Lower lobe of right lung (tissue), 2 donors: ENCODE results near the gene FRY. TPM values are rescaled to one million over a fixed set of nuclear protein-coding genes. Genes with fewer than 3 reads are reported as not detected.
A peak's percentile ranks its signal among the peaks of the same experiment; 100 is the strongest.

Source experiments
- ATAC-seq, 2 donors: fragments of 200-7000 bp; cut with Tn5 transposase; one replicate each; pipeline ENCODE4 v1.9.1; 2020 to 2022; ENCODE audit warnings: mild to moderate bottlenecking in 2 of 2, moderate library complexity in 2 of 2
- DNase-seq: peaks from one replicate; pipeline ENCODE4 v3.0.0-alpha.2; 2020
- H3K27ac ChIP-seq: fragments of 200-600 bp; one replicate; pipeline ENCODE4 v1.8.0; 2022
- H3K27me3 ChIP-seq: fragments of 200-600 bp; one replicate; pipeline ENCODE4 v1.8.0; 2022; ENCODE audit warnings: low read depth
- H3K36me3 ChIP-seq: fragments of 200-600 bp; one replicate; pipeline ENCODE4 v1.8.0; 2022; ENCODE audit warnings: mild to moderate bottlenecking
- H3K4me1 ChIP-seq: fragments of 200-600 bp; one replicate; pipeline ENCODE4 v1.8.0; 2022
- H3K4me3 ChIP-seq: fragments of 200-600 bp; one replicate; pipeline ENCODE4 v1.8.0; 2022; ENCODE audit warnings: mild to moderate bottlenecking
- H3K9me3 ChIP-seq: fragments of 200-600 bp; one replicate; pipeline ENCODE4 v1.8.0; 2022
- CTCF ChIP-seq: fragments of 200-600 bp; IDR thresholded peaks from one replicate; pipeline ENCODE4 v1.8.0; 2022; ENCODE audit warnings: antibody characterized with exemption, mild to moderate bottlenecking
- intact Hi-C: fragments of 100-400 bp; cut with DNase I; formaldehyde crosslinking; loops from one replicate; pipeline ENCODE4 v1.11.0; 2022
- total RNA-seq: library from RNA; stranded (reverse); fragmentation: NEBNext Ultra II Directional; extraction: Animal tissue kit (Norgen Biotek cat#: 25700); gene quantifications from one replicate; pipeline ENCODE4 v1.2.1, GENCODE V29; 2021
- donor health status: DM: no; HTN: yes; CAD: no; lungs with severe emphysema.

The FRY gene
- total RNA-seq, 1 donor from 2014 or later = 93.7 TPM

DNA sequence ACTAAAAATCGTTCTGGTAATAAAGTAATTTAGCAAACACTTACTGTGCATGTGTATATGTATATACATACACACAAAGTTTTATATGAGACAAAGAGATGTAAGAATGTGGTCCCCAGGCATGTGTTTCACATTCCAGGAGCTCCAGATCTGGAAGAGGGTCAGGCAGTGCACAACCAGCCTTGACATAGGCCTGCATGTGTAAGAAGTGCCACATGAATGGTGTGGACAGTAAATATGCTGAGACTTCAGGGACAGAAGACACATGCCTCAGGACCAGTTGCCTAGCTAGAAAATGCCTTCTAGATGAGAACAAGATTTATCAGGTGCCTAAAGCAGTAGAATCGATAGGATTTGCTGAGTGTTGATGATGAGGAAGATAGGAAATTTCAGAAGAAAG lies 76.4 kb downstream of the FRY start:
- DNase-seq (no peak), ATAC-seq (no peak)
- Histone ChIP-seq H3K27me3 (no peaks in the 10 kb centered on the region), H3K4me3 (no peak overlapping the region), H3K9me3 (no peaks in the 10 kb centered on the region), H3K4me1 (no peaks in the 10 kb centered on the region), H3K36me3 (peaks cover under 1% of the 10 kb centered on the region), H3K27ac (no peak overlapping the region)
- intact Hi-C loops = no loop called here
- TF ChIP-seq CTCF = no peak

DNA sequence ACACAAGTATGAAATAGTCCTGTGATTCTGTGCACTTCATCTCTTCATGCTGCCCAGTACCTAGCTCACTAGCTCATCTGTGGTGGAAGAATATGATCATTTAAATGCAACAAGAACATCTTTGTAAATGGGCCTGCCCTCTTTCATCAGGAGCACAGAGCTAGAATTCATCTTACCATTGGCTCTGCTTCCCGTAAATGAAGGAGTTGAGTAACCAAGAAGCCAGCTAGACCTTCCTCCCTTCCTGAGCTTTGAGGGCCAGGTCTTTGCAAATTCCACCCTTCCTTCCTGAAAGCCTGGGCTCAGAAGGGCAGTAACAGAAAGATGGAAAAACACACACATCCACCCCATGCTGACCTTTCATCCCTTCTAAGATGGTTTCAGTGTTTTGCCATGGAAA lies 82.0 kb downstream of the FRY start:
- Histone ChIP-seq H3K27me3 (no peaks in the 10 kb centered on the region), H3K9me3 (no peaks in the 10 kb centered on the region), H3K4me1 (peaks cover 31% of the 10 kb centered on the region), H3K36me3 (no peaks in the 10 kb centered on the region), H3K27ac (no peak overlapping the region), H3K4me3 (no peak overlapping the region)
- DNase-seq = no peak
- ATAC-seq = no peak
- intact Hi-C loops = no loop called here
- no peak for TF ChIP-seq CTCF

DNA sequence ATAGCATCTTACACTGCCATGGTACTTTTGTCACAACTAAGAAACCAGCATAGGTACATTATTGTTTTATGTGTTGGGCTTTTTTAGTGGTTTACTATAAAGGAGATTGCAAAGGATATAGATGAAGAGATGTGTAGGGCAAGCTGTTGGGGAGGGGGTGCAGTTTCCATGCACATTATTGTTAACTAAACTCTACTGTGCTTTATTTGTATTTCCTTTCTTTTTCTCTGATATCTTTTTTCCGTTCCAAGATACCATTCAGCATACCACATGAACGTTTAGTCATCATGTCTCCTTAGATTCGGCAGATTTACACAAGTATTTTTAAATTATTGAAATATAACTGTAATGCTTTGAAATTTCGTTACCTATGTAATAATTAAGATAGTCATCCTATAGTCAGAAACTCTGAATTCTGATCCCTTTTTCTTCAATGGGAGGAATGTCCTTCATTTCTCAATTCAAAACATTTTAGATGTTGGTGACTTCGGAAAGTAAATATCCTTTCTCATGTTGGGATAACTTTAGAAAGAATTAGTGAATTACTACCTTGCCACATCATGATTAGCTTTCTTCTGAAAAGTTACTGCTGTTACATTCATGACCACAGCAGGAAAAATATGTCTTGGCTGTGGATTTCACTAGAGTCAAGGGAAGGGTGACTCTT lies 82.8 kb downstream of the FRY start:
- Histone ChIP-seq H3K4me3 (no peak overlapping the region), H3K4me1 (peaks cover 31% of the 10 kb centered on the region), H3K27ac (no peak overlapping the region), H3K36me3 (no peaks in the 10 kb centered on the region), H3K27me3 (no peaks in the 10 kb centered on the region), H3K9me3 (no peaks in the 10 kb centered on the region)
- ATAC-seq = no peak
- intact Hi-C loops = no loop called here
- TF ChIP-seq CTCF = no peak
- no peak for DNase-seq

GRCh38 chr13:32115066-32115465 lies 83.5 kb downstream of the FRY start:
- ATAC-seq (peak in 1 of 2 donors; percentile 37), DNase-seq (no peak)
- H3K36me3 ChIP-seq = no peaks in the 10 kb centered on the region
- no peaks in the 10 kb centered on the region for H3K9me3 ChIP-seq
- no peak overlapping the region for H3K4me3 ChIP-seq
- H3K27me3 ChIP-seq = no peaks in the 10 kb centered on the region
- H3K27ac ChIP-seq = no peak overlapping the region
- peaks cover 31% of the 10 kb centered on the region for H3K4me1 ChIP-seq
- intact Hi-C loops = no loop called here
- TF ChIP-seq CTCF = no peak

DNA sequence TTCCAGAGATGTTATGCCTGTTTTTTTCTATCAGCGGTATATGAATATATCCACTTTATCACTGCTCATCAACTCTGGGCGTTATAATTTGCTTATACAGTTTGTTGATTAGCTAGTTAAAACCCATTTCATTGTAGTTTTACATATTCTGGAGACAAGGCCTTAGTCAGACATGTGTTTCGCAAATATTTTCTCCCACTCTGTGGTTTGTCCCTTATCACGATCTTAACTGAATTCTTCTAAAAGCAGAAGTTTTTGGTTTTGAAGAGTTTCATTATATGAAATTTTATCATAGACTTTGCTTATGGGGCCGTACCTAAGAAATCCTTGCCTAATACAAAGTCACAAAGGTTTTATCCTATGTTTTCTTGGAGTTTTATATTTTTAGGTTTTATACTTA lies 84.6 kb downstream of the FRY start:
- H3K9me3 ChIP-seq = no peaks in the 10 kb centered on the region
- no peaks in the 10 kb centered on the region for H3K27me3 ChIP-seq
- H3K27ac ChIP-seq = no peak overlapping the region
- ATAC-seq (peak in 1 of 2 donors; percentile 44), DNase-seq (no peak)
- no peak overlapping the region for H3K4me3 ChIP-seq
- no peaks in the 10 kb centered on the region for H3K36me3 ChIP-seq
- TF ChIP-seq CTCF = no peak
- intact Hi-C loops = no loop called here
- peaks cover 31% of the 10 kb centered on the region for H3K4me1 ChIP-seq
